Endothelial cell (in vitro differentiated cells): Measurements from ENCODE around the gene ELAVL2. TPM values are rescaled to one million over a fixed set of nuclear protein-coding genes. Genes with fewer than 3 reads are reported as not detected.

Experiments
- DNase-seq: peaks from one replicate; pipeline ENCODE4 v3.0.0; 2021; ENCODE audit warnings: low spot score
- H3K27ac Mint-ChIP-seq: one replicate; pipeline ENCODE4 v1.8.0; 2021; ENCODE audit warnings: mixed read lengths, inconsistent platforms; ENCODE audit not compliant: unreplicated experiment
- H3K27me3 Mint-ChIP-seq: one replicate; pipeline ENCODE4 v1.8.0; 2021; ENCODE audit warnings: mild to moderate bottlenecking, moderate library complexity, mixed read lengths, inconsistent platforms; ENCODE audit not compliant: unreplicated experiment
- H3K36me3 Mint-ChIP-seq: one replicate; pipeline ENCODE4 v1.8.0; 2021; ENCODE audit warnings: mild to moderate bottlenecking, low read depth, mixed read lengths, inconsistent platforms; ENCODE audit not compliant: unreplicated experiment
- H3K4me1 Mint-ChIP-seq: one replicate; pipeline ENCODE4 v1.8.0; 2021; ENCODE audit warnings: mild to moderate bottlenecking, mixed read lengths, inconsistent platforms; ENCODE audit not compliant: unreplicated experiment
- H3K4me3 Mint-ChIP-seq: one replicate; pipeline ENCODE4 v1.8.0; 2021; ENCODE audit warnings: mild to moderate bottlenecking, mixed read lengths, inconsistent platforms; ENCODE audit not compliant: unreplicated experiment
- H3K9me3 Mint-ChIP-seq: one replicate; pipeline ENCODE4 v1.8.0; 2021; ENCODE audit warnings: mixed read lengths, inconsistent platforms; ENCODE audit not compliant: unreplicated experiment
- total RNA-seq: library from RNA; stranded (reverse); fragmentation: NEBNext Ultra II Directional; extraction: Animal tissue kit (Norgen Biotek cat#: 25700); gene quantifications from one replicate; pipeline ENCODE4 v1.2.1, GENCODE V29; 2021; ENCODE audit not compliant: unreplicated experiment
- TF ChIP-seq, protein P1 (sequence below): fragments of 200-600 bp; sonication (generic); IDR thresholded peaks from one replicate; pipeline ENCODE4 v1.5.0; 2021; ENCODE audit warnings: antibody characterized with exemption; ENCODE audit not compliant: unreplicated experiment

ELAVL2 gene
- total RNA-seq, 1 donor from 2014 or later, result 10.3 TPM

DNA sequence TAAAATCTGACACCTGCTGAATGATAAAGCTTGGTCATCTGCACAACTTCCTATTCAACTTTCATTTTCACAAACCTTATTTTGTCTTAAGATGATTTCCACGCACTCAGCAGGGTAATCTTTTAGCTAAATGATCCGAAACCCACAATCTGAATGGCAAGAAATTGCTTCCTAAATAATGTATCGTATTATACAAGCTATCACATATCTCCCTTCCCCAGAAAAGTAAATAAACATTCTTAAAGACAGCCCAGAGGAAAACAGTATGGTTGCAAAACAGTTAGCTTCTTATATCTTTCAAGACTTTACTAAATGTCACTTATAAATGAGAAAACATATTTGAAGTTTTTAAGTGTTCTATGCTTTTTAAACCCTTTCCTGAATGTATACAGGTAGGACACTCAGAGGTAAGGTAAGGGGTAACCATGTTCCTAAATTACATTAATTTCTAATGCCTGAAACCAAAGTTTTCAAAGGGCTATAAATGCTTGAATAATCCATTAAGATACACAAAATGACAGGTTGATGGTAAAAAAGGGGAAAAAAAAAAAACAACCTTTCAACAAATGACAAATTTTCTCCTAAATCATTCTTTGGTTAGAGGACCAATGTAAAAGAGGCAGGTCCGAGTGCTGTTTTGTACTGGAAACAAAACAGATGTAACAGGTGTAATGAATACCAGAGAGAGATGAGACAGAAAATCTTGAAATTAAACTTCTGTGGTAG, 36.3 kb downstream of the ELAVL2 start:
- no peak for DNase-seq
- Mint-ChIP-seq H3K9me3 (no peaks in the 10 kb centered on the region), H3K36me3 (no peaks in the 10 kb centered on the region), H3K4me1 (peaks cover 17% of the 10 kb centered on the region), H3K4me3 (no peak overlapping the region), H3K27ac (no peak overlapping the region), H3K27me3 (peaks cover 3% of the 10 kb centered on the region)
- TF ChIP-seq, protein P1, sequence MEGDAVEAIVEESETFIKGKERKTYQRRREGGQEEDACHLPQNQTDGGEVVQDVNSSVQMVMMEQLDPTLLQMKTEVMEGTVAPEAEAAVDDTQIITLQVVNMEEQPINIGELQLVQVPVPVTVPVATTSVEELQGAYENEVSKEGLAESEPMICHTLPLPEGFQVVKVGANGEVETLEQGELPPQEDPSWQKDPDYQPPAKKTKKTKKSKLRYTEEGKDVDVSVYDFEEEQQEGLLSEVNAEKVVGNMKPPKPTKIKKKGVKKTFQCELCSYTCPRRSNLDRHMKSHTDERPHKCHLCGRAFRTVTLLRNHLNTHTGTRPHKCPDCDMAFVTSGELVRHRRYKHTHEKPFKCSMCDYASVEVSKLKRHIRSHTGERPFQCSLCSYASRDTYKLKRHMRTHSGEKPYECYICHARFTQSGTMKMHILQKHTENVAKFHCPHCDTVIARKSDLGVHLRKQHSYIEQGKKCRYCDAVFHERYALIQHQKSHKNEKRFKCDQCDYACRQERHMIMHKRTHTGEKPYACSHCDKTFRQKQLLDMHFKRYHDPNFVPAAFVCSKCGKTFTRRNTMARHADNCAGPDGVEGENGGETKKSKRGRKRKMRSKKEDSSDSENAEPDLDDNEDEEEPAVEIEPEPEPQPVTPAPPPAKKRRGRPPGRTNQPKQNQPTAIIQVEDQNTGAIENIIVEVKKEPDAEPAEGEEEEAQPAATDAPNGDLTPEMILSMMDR, result no peak

DNA sequence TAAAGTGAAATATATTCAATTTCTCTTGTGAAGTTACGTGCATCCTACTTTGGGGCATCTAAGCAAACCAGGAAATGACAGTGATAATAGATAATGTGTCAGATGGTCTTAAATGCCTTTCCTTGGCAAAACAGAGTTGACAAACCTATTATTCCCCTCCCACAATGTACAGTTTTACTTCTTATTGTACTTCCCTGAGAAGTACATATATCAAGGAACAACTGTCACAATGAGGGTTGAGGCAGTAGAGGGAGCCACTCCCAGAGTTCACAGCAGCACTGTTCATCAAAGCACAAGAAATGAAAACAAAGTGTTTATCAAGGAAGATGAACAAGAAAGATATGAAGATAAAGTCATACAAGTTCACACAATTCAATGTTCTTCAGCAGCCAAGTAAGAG, 41.1 kb downstream of the ELAVL2 start:
- H3K4me3 Mint-ChIP-seq, result no peak overlapping the region
- peaks cover 2% of the 10 kb centered on the region for H3K27me3 Mint-ChIP-seq
- H3K9me3 Mint-ChIP-seq, result no peaks in the 10 kb centered on the region
- H3K4me1 Mint-ChIP-seq, result peaks cover 9% of the 10 kb centered on the region
- DNase-seq, result no peak
- peak overlapping the region; percentile 25 for H3K27ac Mint-ChIP-seq
- TF ChIP-seq, protein P1, result no peak
- H3K36me3 Mint-ChIP-seq, result no peaks in the 10 kb centered on the region

DNA sequence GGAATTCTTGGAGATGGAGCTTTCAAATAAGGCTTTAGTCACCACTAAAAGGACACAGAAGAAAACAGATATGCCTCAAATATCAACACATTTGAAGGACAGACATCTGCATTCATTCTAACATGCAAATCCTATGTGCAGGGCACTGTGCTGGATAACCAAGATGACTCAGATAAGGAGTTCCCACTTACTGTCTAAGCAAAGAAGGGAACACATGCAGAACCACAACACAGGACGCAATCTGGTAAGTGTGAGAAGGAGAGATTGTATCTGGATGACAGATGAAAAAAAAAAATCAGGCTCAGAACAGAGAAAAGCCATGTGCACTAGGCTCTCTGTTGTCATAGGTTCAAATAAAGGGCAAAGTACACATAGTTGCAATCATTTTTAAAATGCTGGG, 42.5 kb downstream of the ELAVL2 start:
- Mint-ChIP-seq H3K27me3 (peaks cover 2% of the 10 kb centered on the region), H3K4me1 (peaks cover 18% of the 10 kb centered on the region), H3K9me3 (no peaks in the 10 kb centered on the region), H3K27ac (no peak overlapping the region), H3K36me3 (no peaks in the 10 kb centered on the region), H3K4me3 (no peak overlapping the region)
- TF ChIP-seq, protein P1, result no peak
- DNase-seq, result no peak

DNA sequence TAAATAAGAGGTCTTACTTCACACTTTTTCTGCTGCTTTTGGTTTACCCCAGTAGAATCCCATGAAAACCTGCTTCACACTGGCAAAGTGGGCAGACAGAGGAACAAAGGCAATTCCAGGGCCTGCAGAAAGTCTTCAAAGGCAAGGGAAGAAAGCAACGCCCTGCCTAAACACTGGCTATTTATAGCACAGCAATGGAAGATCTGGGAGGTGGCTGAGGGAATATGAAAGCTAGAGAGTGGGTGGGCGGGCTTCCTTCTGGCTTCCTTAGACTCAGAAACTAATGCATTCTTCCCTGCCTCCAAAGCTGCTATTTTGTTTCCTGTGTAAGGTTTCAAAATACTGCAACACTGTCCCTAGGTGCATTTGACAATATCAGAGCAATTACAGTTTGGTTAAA, 46.8 kb downstream of the ELAVL2 start:
- peak; percentile 9 for DNase-seq
- Mint-ChIP-seq H3K9me3 (no peaks in the 10 kb centered on the region), H3K4me1 (peaks cover 28% of the 10 kb centered on the region), H3K4me3 (no peak overlapping the region), H3K27ac (peak overlapping the region; percentile 68), H3K27me3 (no peaks in the 10 kb centered on the region), H3K36me3 (no peaks in the 10 kb centered on the region)
- TF ChIP-seq, protein P1, result no peak

DNA sequence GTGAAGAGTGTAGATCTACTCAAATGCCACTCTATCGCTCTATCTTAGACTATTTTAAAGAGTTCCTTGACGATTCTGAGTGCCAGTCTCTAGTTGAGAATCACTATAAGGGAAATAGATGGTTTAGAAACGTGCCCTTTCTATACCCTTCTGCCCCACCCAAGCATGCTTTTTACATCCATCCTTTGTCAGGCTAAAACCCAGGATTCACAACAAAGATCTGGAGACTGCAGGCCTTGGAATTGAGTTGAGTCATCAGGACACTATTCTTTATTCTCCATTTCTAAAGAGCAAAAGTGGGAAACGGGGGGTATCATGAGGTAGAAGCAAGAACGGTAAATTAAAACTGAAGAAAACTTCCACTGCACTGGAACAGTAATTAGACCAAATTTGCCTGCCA, 48.7 kb downstream of the ELAVL2 start:
- no peak for DNase-seq
- TF ChIP-seq, protein P1, result no peak
- Mint-ChIP-seq H3K27me3 (no peaks in the 10 kb centered on the region), H3K36me3 (no peaks in the 10 kb centered on the region), H3K4me3 (no peak overlapping the region), H3K27ac (no peak overlapping the region), H3K9me3 (no peaks in the 10 kb centered on the region), H3K4me1 (peaks cover 28% of the 10 kb centered on the region)
